NCI-H2171 (cell line): Measurements from ENCODE around the gene AR.

ENCODE experiments used
- DNase-seq: peaks from one replicate; lab custom pipeline; 2025; lab: John Stamatoyannopoulos, UW

Gene AR

GRCh38 chrX:67568769-67569168, 24.9 kb downstream of the AR start:
- DNase-seq, result no peak

GRCh38 chrX:67570839-67571238, 27.0 kb downstream of the AR start:
- DNase-seq, result no peak

GRCh38 chrX:67574696-67575095, 30.9 kb downstream of the AR start:
- DNase-seq, result no peak

GRCh38 chrX:67582436-67582835, 38.6 kb downstream of the AR start:
- DNase-seq, result no peak

GRCh38 chrX:67583171-67583570, 39.4 kb downstream of the AR start:
- DNase-seq, result no peak

- DNase-seq, result no peak
Observed at GRCh38 chrX:67585401-67585800, 41.6 kb downstream of the AR start.

- DNase-seq, result no peak
Observed at GRCh38 chrX:67587946-67588624, 44.3 kb downstream of the AR start.

GRCh38 chrX:67596839-67597790, 53.3 kb downstream of the AR start:
- no peak for DNase-seq

GRCh38 chrX:67599532-67599931, 55.7 kb downstream of the AR start:
- DNase-seq, result no peak

- no peak for DNase-seq
Observed at GRCh38 chrX:67601771-67602170, 58.0 kb downstream of the AR start.

- no peak for DNase-seq
Observed at GRCh38 chrX:67604979-67605703, 61.3 kb downstream of the AR start.

GRCh38 chrX:67607466-67607865, 63.6 kb downstream of the AR start:
- DNase-seq, result no peak

GRCh38 chrX:67610282-67610681, 66.5 kb downstream of the AR start:
- DNase-seq, result no peak

- no peak for DNase-seq
Observed at GRCh38 chrX:67612231-67612630, 68.4 kb downstream of the AR start.

GRCh38 chrX:67613366-67613765, 69.5 kb downstream of the AR start:
- no peak for DNase-seq

- no peak for DNase-seq
Observed at GRCh38 chrX:67613996-67614395, 70.2 kb downstream of the AR start.

GRCh38 chrX:67614423-67614822, 70.6 kb downstream of the AR start:
- no peak for DNase-seq

- no peak for DNase-seq
Observed at GRCh38 chrX:67619253-67619652, 75.4 kb downstream of the AR start.

- no peak for DNase-seq
Observed at GRCh38 chrX:67622053-67622585, 78.3 kb downstream of the AR start.

GRCh38 chrX:67624325-67624724, 80.5 kb downstream of the AR start:
- DNase-seq, result no peak

- no peak for DNase-seq
Observed at GRCh38 chrX:67635424-67635823, 91.6 kb downstream of the AR start.

- DNase-seq, result no peak
Observed at GRCh38 chrX:67636532-67636931, 92.7 kb downstream of the AR start.
